ENCODE results near the gene GALNS. TPM values are rescaled to one million over a fixed set of nuclear protein-coding genes. Genes with fewer than 3 reads are reported as not detected.

Gene GALNS
- total RNA-seq, 1 donor from 2014 or later, result 24.7 TPM

DNA sequence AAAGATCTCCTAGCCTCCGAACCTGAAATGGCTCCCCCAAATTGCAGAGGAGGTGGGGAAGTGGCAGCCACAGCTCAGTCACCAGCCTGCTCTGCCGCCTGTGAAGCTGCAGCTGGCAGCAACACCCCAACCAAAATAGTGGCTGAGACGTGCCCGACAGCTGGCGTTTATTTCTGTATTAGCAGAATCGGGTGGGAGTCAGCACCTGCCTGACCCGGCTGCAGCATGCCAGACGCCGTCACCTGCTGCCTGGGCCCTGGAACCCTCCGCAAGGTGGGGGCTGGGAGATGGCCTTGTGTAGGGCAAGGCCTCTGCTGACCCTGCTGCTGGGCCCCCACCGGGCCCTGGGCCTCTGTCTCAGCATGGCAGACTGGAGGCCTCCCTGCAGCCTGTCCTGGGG lies 27.2 kb upstream of the GALNS start:
- Mint-ChIP-seq H3K27ac (ENCODE audit: unreplicated experiment) (no peak overlapping the region), H3K9me3 (ENCODE audit: unreplicated experiment) (no peaks in the 10 kb centered on the region)

DNA sequence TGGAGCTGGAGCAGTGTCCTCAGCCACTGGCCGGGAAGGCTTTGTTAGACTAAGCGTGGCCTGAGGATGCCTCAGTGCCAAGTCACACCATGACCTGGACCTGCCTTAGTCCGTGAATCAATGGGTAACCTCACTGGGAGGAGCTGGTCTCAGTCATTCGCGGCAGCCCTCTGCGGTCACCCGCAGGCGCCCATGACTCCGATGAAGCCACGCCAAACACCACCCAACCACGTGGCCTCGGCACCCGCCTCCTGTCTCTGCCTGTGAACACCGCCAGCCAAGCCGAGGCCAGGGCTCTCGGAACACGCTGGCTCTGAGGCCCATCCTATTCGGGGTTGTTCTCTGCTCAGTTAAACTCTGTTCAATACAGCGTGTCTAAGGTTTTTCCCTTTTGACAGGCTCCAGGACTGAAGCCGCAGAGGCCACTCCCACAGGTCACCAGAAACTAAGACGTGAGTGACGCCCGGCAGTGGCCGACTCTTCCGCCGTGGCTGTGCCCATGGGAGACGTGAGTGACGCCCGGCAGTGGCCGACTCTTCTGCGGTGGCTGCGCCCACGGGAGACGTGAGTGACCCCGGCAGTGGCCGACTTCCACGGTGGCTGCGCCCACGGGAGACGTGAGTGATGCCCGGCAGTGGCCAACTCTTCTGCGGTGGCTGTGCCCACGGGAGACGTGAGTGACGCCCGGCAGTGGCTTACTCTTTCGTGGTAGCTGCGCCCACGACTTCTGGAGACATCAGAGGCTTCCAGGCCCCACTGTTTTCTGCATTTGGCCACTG lies 26.6 kb upstream of the GALNS start:
- no peaks in the 10 kb centered on the region for H3K36me3 Mint-ChIP-seq (ENCODE audit: low read depth, unreplicated experiment)

More for the DNA sequence above, 27.2 kb upstream of the GALNS start:
- TF ChIP-seq, protein P1, sequence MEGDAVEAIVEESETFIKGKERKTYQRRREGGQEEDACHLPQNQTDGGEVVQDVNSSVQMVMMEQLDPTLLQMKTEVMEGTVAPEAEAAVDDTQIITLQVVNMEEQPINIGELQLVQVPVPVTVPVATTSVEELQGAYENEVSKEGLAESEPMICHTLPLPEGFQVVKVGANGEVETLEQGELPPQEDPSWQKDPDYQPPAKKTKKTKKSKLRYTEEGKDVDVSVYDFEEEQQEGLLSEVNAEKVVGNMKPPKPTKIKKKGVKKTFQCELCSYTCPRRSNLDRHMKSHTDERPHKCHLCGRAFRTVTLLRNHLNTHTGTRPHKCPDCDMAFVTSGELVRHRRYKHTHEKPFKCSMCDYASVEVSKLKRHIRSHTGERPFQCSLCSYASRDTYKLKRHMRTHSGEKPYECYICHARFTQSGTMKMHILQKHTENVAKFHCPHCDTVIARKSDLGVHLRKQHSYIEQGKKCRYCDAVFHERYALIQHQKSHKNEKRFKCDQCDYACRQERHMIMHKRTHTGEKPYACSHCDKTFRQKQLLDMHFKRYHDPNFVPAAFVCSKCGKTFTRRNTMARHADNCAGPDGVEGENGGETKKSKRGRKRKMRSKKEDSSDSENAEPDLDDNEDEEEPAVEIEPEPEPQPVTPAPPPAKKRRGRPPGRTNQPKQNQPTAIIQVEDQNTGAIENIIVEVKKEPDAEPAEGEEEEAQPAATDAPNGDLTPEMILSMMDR (IDR thresholded peaks at IDR 0.05; ENCODE audit: unreplicated experiment), result no peak
- H3K4me3 Mint-ChIP-seq (ENCODE audit: unreplicated experiment), result no peak overlapping the region
- H3K4me1 Mint-ChIP-seq (ENCODE audit: unreplicated experiment), result no peaks in the 10 kb centered on the region
- no peaks in the 10 kb centered on the region for H3K36me3 Mint-ChIP-seq (ENCODE audit: low read depth, unreplicated experiment)
- DNase-seq (ENCODE audit: low spot score), result no peak
- H3K27me3 Mint-ChIP-seq (ENCODE audit: unreplicated experiment), result peaks cover 6% of the 10 kb centered on the region

DNA sequence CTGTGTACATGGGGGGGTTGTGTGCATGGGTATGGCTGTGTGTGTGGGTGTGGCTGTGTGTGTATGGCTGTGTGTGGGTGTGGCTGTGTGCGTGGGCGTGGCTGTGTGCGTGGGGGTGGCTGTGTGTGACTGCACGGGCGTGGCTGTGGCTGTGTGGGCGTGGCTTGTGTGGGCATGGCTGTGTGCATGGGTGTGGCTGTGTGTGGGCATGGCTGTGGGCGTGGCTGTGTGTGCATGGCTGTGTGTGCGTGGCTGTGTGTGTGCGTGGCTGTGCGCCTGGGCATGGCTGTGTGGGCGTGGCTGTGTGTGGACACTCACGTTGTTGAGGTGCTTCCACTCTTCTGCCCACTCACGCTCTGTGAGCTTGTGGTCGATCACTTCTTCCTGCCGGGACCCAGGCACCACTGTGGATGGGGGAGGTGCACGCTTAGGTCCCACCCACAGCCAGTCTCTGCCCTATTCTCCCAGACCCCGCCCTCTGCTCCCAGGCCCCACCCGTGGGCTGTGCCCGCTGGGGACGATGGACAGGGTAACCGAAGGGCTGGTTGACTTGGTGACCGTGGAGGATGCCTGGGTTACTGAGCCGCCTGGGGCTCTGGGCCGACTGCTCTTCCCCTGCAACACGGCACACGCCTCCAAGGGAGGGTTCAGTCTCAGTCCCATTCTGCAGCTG lies 25.7 kb upstream of the GALNS start:
- no peak overlapping the region for H3K27ac Mint-ChIP-seq (ENCODE audit: unreplicated experiment)

More for the DNA sequence above, 26.6 kb upstream of the GALNS start:
- DNase-seq (ENCODE audit: low spot score), result no peak
- Mint-ChIP-seq H3K9me3 (ENCODE audit: unreplicated experiment) (no peaks in the 10 kb centered on the region), H3K4me3 (ENCODE audit: unreplicated experiment) (no peak overlapping the region), H3K27ac (ENCODE audit: unreplicated experiment) (no peak overlapping the region), H3K27me3 (ENCODE audit: unreplicated experiment) (peaks cover 6% of the 10 kb centered on the region), H3K4me1 (ENCODE audit: unreplicated experiment) (no peaks in the 10 kb centered on the region)
- TF ChIP-seq, protein P1 (IDR thresholded peaks at IDR 0.05; ENCODE audit: unreplicated experiment), result no peak

DNA sequence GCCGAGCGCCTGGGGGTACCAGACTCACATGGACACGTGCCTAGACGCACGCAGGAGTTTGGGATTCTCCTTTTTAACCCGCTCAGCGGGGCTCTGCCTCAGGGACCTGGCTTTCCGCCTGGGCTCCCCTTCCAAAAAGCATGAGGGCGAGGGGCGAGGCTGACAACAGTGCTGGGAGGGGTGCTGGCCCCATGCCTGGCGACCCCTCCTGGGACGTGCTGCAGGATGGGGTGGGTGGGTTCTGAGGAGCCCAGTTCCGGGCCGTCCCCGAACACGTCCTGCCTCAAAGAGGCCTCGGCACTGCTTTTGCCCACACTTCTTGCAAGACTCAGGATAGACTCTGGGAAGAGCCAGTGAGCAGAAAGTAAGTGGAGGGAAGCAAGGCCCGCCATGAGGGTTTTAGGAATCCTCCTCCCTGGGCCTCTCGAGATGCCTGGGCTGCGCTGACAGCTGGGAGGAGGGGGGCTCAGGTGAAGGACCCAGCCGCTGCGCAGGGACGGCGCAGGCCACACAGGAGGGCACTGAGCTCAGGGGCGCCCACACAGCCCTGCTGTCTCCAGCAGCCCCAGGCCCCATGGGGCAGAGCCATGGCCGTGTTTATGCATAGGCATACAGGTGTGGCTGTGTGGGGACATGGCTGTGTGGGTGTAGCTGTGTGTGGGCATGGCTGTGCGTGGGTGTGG lies 25.1 kb upstream of the GALNS start:
- Mint-ChIP-seq H3K4me1 (ENCODE audit: unreplicated experiment) (no peaks in the 10 kb centered on the region), H3K4me3 (ENCODE audit: unreplicated experiment) (no peak overlapping the region), H3K36me3 (ENCODE audit: low read depth, unreplicated experiment) (no peaks in the 10 kb centered on the region), H3K27me3 (ENCODE audit: unreplicated experiment) (peaks cover 2% of the 10 kb centered on the region), H3K9me3 (ENCODE audit: unreplicated experiment) (no peaks in the 10 kb centered on the region), H3K27ac (ENCODE audit: unreplicated experiment) (no peak overlapping the region)
- TF ChIP-seq, protein P1 (IDR thresholded peaks at IDR 0.05; ENCODE audit: unreplicated experiment), result no peak
- DNase-seq (ENCODE audit: low spot score), result no peak

More for the DNA sequence above, 25.7 kb upstream of the GALNS start:
- no peak for DNase-seq (ENCODE audit: low spot score)
- Mint-ChIP-seq H3K27me3 (ENCODE audit: unreplicated experiment) (peaks cover 2% of the 10 kb centered on the region), H3K4me3 (ENCODE audit: unreplicated experiment) (no peak overlapping the region), H3K9me3 (ENCODE audit: unreplicated experiment) (no peaks in the 10 kb centered on the region), H3K4me1 (ENCODE audit: unreplicated experiment) (no peaks in the 10 kb centered on the region), H3K36me3 (ENCODE audit: low read depth, unreplicated experiment) (no peaks in the 10 kb centered on the region)
- TF ChIP-seq, protein P1 (IDR thresholded peaks at IDR 0.05; ENCODE audit: unreplicated experiment), result no peak

Measured in endothelial cell (in vitro differentiated cells).